Measurements from ENCODE around the gene MYCBPAP.

Gene MYCBPAP

GRCh38 chr17:50493744-50494143, 14.5 kb upstream of the MYCBPAP start:
- no peak for DNase-seq

GRCh38 chr17:50495217-50495823, 12.9 kb upstream of the MYCBPAP start:
- DNase-seq = no peak

- DNase-seq = no peak
Observed at GRCh38 chr17:50495918-50496317, 12.3 kb upstream of the MYCBPAP start.

GRCh38 chr17:50498021-50498874, 10.0 kb upstream of the MYCBPAP start:
- DNase-seq = no peak

GRCh38 chr17:50499270-50499669, 9.0 kb upstream of the MYCBPAP start:
- no peak for DNase-seq

- DNase-seq = no peak
Observed at GRCh38 chr17:50499721-50500120, 8.5 kb upstream of the MYCBPAP start.

GRCh38 chr17:50501054-50501453, 7.2 kb upstream of the MYCBPAP start:
- DNase-seq = peak; percentile 27

GRCh38 chr17:50502301-50502990, 5.8 kb upstream of the MYCBPAP start:
- DNase-seq = no peak

- DNase-seq = no peak
Observed at GRCh38 chr17:50505591-50506130, 2.6 kb upstream of the MYCBPAP start.

- DNase-seq = no peak
Observed at GRCh38 chr17:50506298-50506697, 1.9 kb upstream of the MYCBPAP start.

- DNase-seq = no peak
Observed at GRCh38 chr17:50508573-50509460, 578 bp downstream of the MYCBPAP start.

- DNase-seq = peak; percentile 92
Observed at GRCh38 chr17:50511058-50511457, 2.8 kb downstream of the MYCBPAP start.

- no peak for DNase-seq
Observed at GRCh38 chr17:50513495-50513894, 5.3 kb downstream of the MYCBPAP start.

GRCh38 chr17:50514388-50514787, 6.1 kb downstream of the MYCBPAP start:
- no peak for DNase-seq

GRCh38 chr17:50514936-50515702, 6.9 kb downstream of the MYCBPAP start:
- DNase-seq = no peak

GRCh38 chr17:50517011-50517410, 8.8 kb downstream of the MYCBPAP start:
- no peak for DNase-seq

- DNase-seq = no peak
Observed at GRCh38 chr17:50517504-50518383, 9.5 kb downstream of the MYCBPAP start.

GRCh38 chr17:50518384-50519023, 10.3 kb downstream of the MYCBPAP start:
- DNase-seq = no peak

GRCh38 chr17:50519141-50519834, 11.0 kb downstream of the MYCBPAP start:
- no peak for DNase-seq

Measured in activated CD4-positive, alpha-beta T cell treated with anti-CD3 and anti-CD28 coated beads, Interleukin-2, amount 50 U/mL, for 16 hours (primary cell).